DND-41 (cell line): ENCODE data around the gene NUP133.

ENCODE experiments used
- ATAC-seq: fragments of 200-7000 bp; cut with Tn5 transposase; 3 replicates; pipeline ENCODE4 v1.9.1; 2021; ENCODE audit warnings: low read depth; ENCODE audit not compliant: insufficient read depth
- DNase-seq: peaks from one replicate; pipeline ENCODE4 v3.0.0-alpha.2; 2020
- H2AFZ ChIP-seq: 2 replicates; pipeline ENCODE4 v1.6.0; 2012; ENCODE audit warnings: low read depth, low read length
- H3K27ac ChIP-seq: 2 replicates; pipeline ENCODE4 v1.5.1; 2012; ENCODE audit warnings: low read length, inconsistent platforms
- H3K27me3 ChIP-seq: fragments of 200-600 bp; sonication (generic); 2 replicates; pipeline ENCODE4 v1.6.0; 2012; ENCODE audit warnings: low read length, mild to moderate bottlenecking, inconsistent platforms; ENCODE audit not compliant: insufficient read depth, poor library complexity
- H3K36me3 ChIP-seq: 2 replicates; pipeline ENCODE4 v1.5.1; 2012; ENCODE audit warnings: low read length, inconsistent platforms; ENCODE audit not compliant: insufficient read depth
- H3K4me1 ChIP-seq: 2 replicates; pipeline ENCODE4 v1.5.1; 2012; ENCODE audit warnings: mild to moderate bottlenecking, low read length; ENCODE audit not compliant: insufficient read depth
- H3K4me2 ChIP-seq: 2 replicates; pipeline ENCODE4 v1.6.0; 2012; ENCODE audit warnings: mild to moderate bottlenecking, moderate library complexity, low read length, inconsistent platforms; ENCODE audit not compliant: insufficient read depth
- H3K4me3 ChIP-seq, 2 experiments: fragments of 200-600 bp in 1 of 2; shearing (Covaris generic) in 1 of 2; 2 replicates each; pipeline ENCODE4 v1.5.1; 2012 to 2016; ENCODE audit warnings: inconsistent platforms in 2 of 2, low read length in 2 of 2, mild to moderate bottlenecking in 2 of 2, low read depth in 1 of 2, moderate library complexity in 1 of 2
- H3K79me2 ChIP-seq: 2 replicates; pipeline ENCODE4 v1.6.0; 2012; ENCODE audit warnings: low read length, inconsistent platforms; ENCODE audit not compliant: insufficient read depth
- H3K9ac ChIP-seq: 2 replicates; pipeline ENCODE4 v1.6.0; 2012; ENCODE audit warnings: low read depth, mild to moderate bottlenecking, inconsistent platforms, low read length, moderate library complexity
- H3K9me3 ChIP-seq: 2 replicates; pipeline ENCODE4 v1.5.1; 2012; ENCODE audit warnings: low read length, moderate library complexity, mild to moderate bottlenecking, inconsistent platforms; ENCODE audit not compliant: insufficient read depth, severe bottlenecking
- H4K20me1 ChIP-seq: 2 replicates; pipeline ENCODE4 v1.6.0; 2012; ENCODE audit warnings: low read length; ENCODE audit not compliant: insufficient read depth
- CTCF ChIP-seq: IDR thresholded peaks from 2 replicates; pipeline ENCODE4 v1.5.1; 2012; ENCODE audit warnings: borderline replicate concordance, low read length, moderate library complexity, mild to moderate bottlenecking; ENCODE audit not compliant: poor library complexity, severe bottlenecking; ENCODE audit errors: extremely low read depth
- EZH2 ChIP-seq: IDR thresholded peaks from 3 replicates; pipeline ENCODE4 v1.6.1; 2012; ENCODE audit warnings: borderline replicate concordance, low read depth, mild to moderate bottlenecking, moderate library complexity, low read length, inconsistent platforms; ENCODE audit not compliant: severe bottlenecking

Gene NUP133

GRCh38 chr1:229447809-229448252, 60.3 kb downstream of the NUP133 start:
- peaks cover 63% of the 10 kb centered on the region for H3K36me3 ChIP-seq
- H3K4me3 ChIP-seq: no peak overlapping the region
- H3K27ac ChIP-seq: no peak overlapping the region
- no peak overlapping the region for H2AFZ ChIP-seq
- H4K20me1 ChIP-seq: no peaks in the 10 kb centered on the region
- ATAC-seq (no peak), DNase-seq (no peak)
- H3K9ac ChIP-seq: no peak overlapping the region
- H3K4me1 ChIP-seq: no peaks in the 10 kb centered on the region
- no peak overlapping the region for H3K4me2 ChIP-seq
- H3K27me3 ChIP-seq: no peaks in the 10 kb centered on the region
- TF ChIP-seq EZH2 (no peak), CTCF (no peak)
- no peaks in the 10 kb centered on the region for H3K79me2 ChIP-seq
- no peaks in the 10 kb centered on the region for H3K9me3 ChIP-seq

- H3K4me1 ChIP-seq: no peaks in the 10 kb centered on the region
- TF ChIP-seq CTCF (no peak), EZH2 (no peak)
- no peak overlapping the region for H3K4me2 ChIP-seq
- no peak overlapping the region for H3K4me3 ChIP-seq
- no peak overlapping the region for H3K27ac ChIP-seq
- peaks cover 62% of the 10 kb centered on the region for H3K36me3 ChIP-seq
- no peak overlapping the region for H2AFZ ChIP-seq
- H3K27me3 ChIP-seq: no peaks in the 10 kb centered on the region
- ATAC-seq (no peak), DNase-seq (no peak)
- no peaks in the 10 kb centered on the region for H3K9me3 ChIP-seq
- no peaks in the 10 kb centered on the region for H4K20me1 ChIP-seq
- no peaks in the 10 kb centered on the region for H3K79me2 ChIP-seq
- H3K9ac ChIP-seq: no peak overlapping the region
These were observed 62.3 kb downstream of the NUP133 start for GRCh38 chr1:229445828-229446227.

GRCh38 chr1:229440851-229441537, 67.1 kb downstream of the NUP133 start:
- ATAC-seq (no peak), DNase-seq (no peak)
- Histone ChIP-seq H3K27me3 (no peaks in the 10 kb centered on the region), H3K36me3 (peaks cover 48% of the 10 kb centered on the region), H3K4me1 (no peaks in the 10 kb centered on the region), H3K27ac (no peak overlapping the region), H3K4me2 (no peak overlapping the region), H4K20me1 (no peaks in the 10 kb centered on the region), H3K4me3 (no peak overlapping the region), H3K9me3 (no peaks in the 10 kb centered on the region), H3K79me2 (no peaks in the 10 kb centered on the region), H3K9ac (no peak overlapping the region), H2AFZ (no peak overlapping the region)
- no peak for TF ChIP-seq CTCF
- TF ChIP-seq EZH2: no peak
